Medulla oblongata (tissue), 1 donor: Measurements from ENCODE around the gene TMC1.
"Not testable (repeated sequence)": the region's sequence is repeated elsewhere in the genome, so short reads cannot be mapped to it uniquely, and the experiment has no call there.

Experiments used
- DNase-seq: peaks from one replicate; pipeline ENCODE4 v3.0.0-alpha.2; 2015; ENCODE audit errors: extremely low spot score

The TMC1 gene

DNA sequence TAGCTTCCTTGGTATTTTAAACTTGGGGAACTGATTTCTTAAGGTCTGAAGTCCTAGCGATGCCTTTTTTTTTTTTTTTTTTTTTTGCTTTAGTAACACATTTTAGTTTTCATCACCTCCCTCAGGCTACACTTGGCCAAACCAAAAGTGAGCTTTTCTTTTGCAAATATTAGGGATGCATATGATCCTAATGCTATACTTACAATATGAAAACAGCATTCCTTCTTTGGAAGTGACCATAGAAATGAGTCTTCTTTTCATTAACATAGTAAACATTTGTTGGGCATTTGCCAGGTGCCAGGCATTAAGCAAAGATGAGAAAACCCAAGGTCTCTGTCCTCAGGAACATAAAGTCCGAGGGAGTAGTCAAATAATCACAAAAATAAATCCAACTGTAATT, 241.6 kb downstream of the TMC1 start:
- DNase-seq = no peak

DNA sequence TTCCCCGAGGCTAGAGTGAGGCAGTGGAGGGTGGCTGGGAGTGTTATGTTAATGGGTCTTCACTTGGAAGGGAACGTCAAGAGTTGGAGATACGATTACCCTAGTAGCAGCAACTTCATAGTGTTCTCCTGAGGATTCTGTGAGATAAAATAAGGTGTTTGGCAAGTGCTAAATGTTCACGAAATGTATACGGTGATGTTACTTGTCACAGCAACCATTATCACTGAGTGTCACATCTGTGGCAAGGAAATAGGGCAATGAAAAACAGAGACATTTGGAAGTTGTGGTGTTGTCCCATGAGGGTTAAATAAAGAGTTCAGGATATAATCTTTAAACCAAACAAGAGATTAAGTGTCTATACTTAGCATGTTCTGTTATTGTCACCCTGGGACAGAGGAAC, 248.1 kb downstream of the TMC1 start:
- DNase-seq = no peak

DNA sequence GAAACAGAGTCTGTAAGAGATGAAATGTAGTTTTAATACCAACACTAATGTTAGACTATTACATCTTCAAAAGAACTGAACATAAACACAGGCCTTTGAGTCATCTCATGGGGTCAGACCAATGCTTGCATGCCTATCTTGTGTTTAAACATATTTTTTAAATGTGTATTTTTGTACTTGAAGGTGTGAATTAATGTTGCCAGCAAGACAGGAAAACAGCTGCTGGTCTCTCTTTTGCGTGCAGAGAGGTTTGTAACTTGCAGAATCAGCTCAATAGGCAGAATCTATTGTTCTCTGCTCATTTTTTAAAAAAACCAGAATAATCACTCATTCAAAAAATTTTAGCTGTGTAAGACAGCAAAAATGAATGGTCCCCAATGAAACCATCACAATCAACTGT, 251.3 kb downstream of the TMC1 start:
- no peak for DNase-seq

- DNase-seq = no peak
Observed at GRCh38 chr9:72773570-72773969, 252.2 kb downstream of the TMC1 start.

DNA sequence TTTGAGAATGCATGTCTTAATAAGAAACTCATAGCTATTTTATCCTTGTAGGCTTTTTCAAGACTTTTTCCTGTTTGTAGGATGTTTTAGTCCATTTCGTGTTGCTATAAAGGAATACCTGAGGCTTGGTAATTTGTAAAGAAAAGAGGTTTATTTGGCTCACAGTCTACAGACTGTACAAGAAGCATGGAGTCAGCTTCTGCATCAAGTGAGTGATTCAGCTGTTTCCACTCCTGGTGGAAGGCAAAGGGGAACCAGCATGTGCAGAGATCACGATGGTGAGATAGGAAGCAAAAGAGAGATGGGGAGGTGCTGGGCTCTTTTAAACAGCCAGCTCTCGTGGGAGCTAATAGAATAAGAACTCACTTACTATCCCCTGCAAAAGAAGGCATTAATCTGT, 254.2 kb downstream of the TMC1 start:
- no peak for DNase-seq

DNA sequence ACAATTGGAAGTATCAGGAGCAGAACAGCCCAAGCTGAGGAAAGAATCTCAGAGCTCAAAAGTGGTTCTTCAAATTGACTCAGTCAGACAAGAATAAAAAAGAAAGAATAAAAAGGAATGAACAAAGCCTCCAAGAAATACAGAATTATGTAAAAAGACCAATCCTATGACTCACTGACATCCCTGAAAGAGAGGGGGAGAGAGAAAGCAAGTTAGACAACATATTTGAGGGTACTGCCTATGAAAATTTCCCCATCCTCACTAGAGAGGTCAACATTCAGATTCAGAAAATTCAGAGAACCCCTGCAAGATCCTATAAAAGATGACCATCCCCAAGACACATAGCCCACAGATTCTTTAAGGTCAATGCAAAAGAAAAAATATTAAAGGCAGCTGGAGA, 258.2 kb downstream of the TMC1 start:
- no peak for DNase-seq

GRCh38 chr9:72786948-72787347, 265.5 kb downstream of the TMC1 start:
- no peak for DNase-seq

- no peak for DNase-seq
Observed at GRCh38 chr9:72788966-72789735, 267.7 kb downstream of the TMC1 start.

- DNase-seq = no peak
Observed at GRCh38 chr9:72789885-72790284, 268.5 kb downstream of the TMC1 start.

DNA sequence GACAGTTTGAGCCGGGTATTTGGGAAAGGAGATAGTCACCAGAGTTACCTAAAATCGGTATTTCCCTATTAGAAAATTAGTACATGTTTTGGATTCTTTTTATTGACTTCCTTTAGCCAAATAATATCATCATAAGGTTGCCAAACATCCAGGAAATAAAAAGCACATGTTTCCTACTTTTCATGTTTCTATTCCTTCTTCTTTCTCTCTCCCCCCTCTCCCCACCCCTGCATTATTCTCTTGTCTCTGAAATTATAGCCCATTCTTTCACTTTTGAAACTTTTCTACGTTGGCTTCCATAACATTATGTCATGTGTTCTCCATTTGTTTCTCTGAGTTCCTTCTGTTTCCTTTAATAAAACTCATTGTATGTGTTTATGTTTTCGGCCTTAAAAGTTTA, 269.6 kb downstream of the TMC1 start:
- DNase-seq = no peak

DNA sequence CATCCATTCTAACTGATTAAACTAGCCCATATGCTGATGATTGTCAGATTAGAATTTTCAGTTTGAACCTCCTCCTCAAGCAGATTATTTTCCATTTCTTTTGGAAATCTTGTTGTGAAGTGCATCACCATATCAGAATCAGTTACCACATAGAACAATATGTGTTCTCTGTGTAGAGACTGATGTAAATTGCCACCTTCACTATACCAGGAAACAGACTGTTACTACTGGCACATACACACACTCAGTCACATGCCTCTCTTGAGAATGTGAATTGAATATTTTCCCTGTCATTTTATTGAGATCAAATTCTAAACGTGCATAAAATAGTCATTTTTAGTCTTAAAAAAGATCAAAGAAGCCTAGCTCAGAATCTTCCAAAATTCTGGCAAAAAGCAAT, 270.0 kb downstream of the TMC1 start:
- no peak for DNase-seq

GRCh38 chr9:72794946-72795345, 273.5 kb downstream of the TMC1 start:
- DNase-seq = no peak

DNA sequence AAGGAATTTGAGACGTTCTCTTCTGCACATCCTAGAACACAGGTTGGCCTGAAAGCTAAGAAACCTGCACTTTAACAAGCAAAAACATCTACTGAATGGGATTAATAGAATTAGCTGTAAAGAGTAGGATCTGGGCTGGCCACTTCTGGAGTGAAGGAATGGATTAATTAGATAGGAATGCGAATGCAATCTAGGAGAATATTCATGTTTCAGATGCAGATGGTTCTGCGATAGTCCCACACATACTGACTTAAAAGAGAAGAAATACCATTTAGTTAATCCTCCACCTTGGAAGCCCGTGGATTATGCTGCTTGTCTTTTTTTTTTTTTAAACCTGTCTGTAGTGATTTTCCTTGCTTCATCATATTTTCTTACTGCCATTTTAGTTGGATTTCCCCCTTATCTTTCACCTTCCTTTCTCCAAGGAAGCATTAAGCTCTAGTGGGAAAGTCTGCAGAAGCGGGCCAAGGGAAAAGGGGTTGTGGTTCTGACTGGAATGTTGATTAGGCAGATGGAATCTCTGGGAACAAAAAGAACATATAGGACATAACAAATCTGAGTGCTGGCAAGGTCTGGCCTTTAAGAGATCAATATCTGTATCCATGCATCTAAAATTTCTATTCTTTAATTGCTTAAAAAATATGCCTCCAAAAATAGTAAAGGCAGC, 279.1 kb downstream of the TMC1 start:
- no peak for DNase-seq

GRCh38 chr9:72805238-72805637, 283.8 kb downstream of the TMC1 start:
- DNase-seq = no peak

DNA sequence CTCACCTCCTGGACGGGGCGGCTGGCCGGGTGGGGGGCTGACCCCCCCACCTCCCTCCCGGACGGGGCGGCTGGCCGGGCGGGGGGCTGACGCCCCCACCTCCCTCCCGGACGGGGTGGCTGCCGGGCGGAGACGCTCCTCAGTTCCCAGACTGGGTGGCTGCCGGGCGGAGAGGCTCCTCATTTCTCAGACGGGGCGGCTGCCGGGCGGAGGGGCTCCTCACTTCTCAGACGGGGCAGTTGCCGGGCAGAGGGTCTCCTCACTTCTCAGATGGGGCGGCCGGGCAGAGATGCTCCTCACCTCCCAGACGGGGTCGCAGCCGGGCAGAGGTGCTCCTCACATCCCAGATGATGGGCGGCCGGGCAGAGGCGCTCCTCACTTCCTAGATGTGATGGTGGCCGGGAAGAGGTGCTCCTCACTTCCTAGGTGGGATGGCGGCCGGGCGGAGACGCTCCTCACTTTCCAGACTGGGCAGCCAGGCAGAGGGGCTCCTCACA, 285.0 kb downstream of the TMC1 start:
- DNase-seq = not testable (repeated sequence)

GRCh38 chr9:72807765-72808445, 286.5 kb downstream of the TMC1 start:
- no peak for DNase-seq

DNA sequence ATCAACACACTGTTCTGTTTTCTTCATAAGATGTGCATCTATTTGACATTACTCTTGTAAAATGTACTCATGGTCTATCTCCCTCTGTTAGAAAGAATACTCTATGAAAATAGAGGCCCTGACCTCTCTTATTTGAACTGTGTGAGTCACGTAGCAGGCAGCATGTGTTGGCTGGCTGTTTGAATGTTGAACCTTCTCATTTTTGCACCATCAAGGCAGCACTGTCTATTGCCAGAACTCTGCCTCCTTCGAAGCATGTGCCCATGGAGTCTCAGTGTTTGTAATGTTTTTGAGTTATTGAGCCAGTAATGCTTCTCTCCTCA, 287.0 kb downstream of the TMC1 start:
- DNase-seq = no peak

- DNase-seq = no peak
Observed at GRCh38 chr9:72809586-72809985, 288.2 kb downstream of the TMC1 start.

GRCh38 chr9:72812559-72813111, 291.2 kb downstream of the TMC1 start:
- no peak for DNase-seq

- no peak for DNase-seq
Observed at GRCh38 chr9:72813544-72813943, 292.1 kb downstream of the TMC1 start.

GRCh38 chr9:72814083-72814597, 292.7 kb downstream of the TMC1 start:
- no peak for DNase-seq

- DNase-seq = no peak
Observed at GRCh38 chr9:72816666-72817065, 295.3 kb downstream of the TMC1 start.
